HepG2 (cell line): ENCODE data around the gene NCMAP. TPM values are rescaled to one million over a fixed set of nuclear protein-coding genes. Genes with fewer than 3 reads are reported as not detected.

ENCODE experiments used
- ATAC-seq: fragments of 200-7000 bp; cut with Tn5 transposase; 3 replicates; pipeline ENCODE4 v1.9.1; 2020; ENCODE audit warnings: mild to moderate bottlenecking, moderate library complexity
- BruUV-seq: library from RNA; stranded (reverse); fragments of 400-500 nt; replicated peaks from 2 replicates; lab custom pipeline; 2021; lab: Mats Ljungman, UMichigan
- CTCF ChIA-PET: fragments of 300-600 bp; formaldehyde crosslinking; extraction: SDS; loops from one replicate; lab custom pipeline; 2021; ENCODE audit warnings: low total read pairs, inconsistent platforms, low intra/inter-chr PET ratio; lab: Yijun Ruan, JAX
- POLR2A ChIA-PET: fragments of 350-600 bp; sonication (Branson Sonifier 250); formaldehyde crosslinking; loops from one replicate; lab custom pipeline; 2020; ENCODE audit warnings: antibody characterized with exemption, inconsistent platforms; lab: Yijun Ruan, JAX
- DNase-seq: peaks from one replicate; pipeline ENCODE4 v3.0.0-alpha.2; 2015; ENCODE audit warnings: low spot score
- FAIRE-seq: peaks from 3 replicates; lab custom pipeline; 2011; peaks lifted over from hg19 to GRCh38; lab: Jason Lieb, UNC
- H2AFZ ChIP-seq: one replicate; pipeline ENCODE4 v1.6.1; 2011; ENCODE audit warnings: low read length, inconsistent platforms
- H3K27ac ChIP-seq: fragments of 300-600 bp; 3 replicates; pipeline ENCODE4 v1.8.0; 2011; ENCODE audit warnings: mixed run types, mild to moderate bottlenecking, mixed read lengths, low read length, inconsistent platforms; ENCODE audit not compliant: insufficient read depth; ENCODE audit errors: extremely low read length
- H3K27me3 ChIP-seq, 2 experiments: fragments of 200-600 bp in 1 of 2; 2 replicates in 1 of 2; 3 replicates in 1 of 2; pipeline versions ENCODE4 v1.6.0 to v1.8.0; 2011; ENCODE audit warnings: low read length in 2 of 2, mild to moderate bottlenecking in 2 of 2, moderate library complexity in 2 of 2, inconsistent platforms in 1 of 2; ENCODE audit not compliant: insufficient read depth in 2 of 2, control insufficient read depth in 1 of 2
- H3K36me3 ChIP-seq, 2 experiments: fragments of 200-600 bp in 1 of 2; replicated peaks in 1 of 2; 2 replicates in 1 of 2; 3 replicates in 1 of 2; pipeline versions ENCODE4 v1.5.1 to v1.8.0; 2011; ENCODE audit warnings: low read length in 2 of 2, inconsistent platforms in 1 of 2; ENCODE audit not compliant: insufficient read depth in 2 of 2, control insufficient read depth in 1 of 2
- H3K4me1 ChIP-seq: 2 replicates; pipeline ENCODE4 v1.5.1; 2012; ENCODE audit warnings: low read length, inconsistent platforms; ENCODE audit not compliant: insufficient read depth
- H3K4me2 ChIP-seq: 2 replicates; pipeline ENCODE4 v1.6.0; 2011; ENCODE audit warnings: low read depth, low read length, inconsistent platforms
- H3K4me3 ChIP-seq, 3 experiments: fragments of 200-600 bp in 1 of 3; sonication (generic), shearing (Covaris generic) in 1 of 3; replicated peaks in 1 of 3; 2 replicates each; pipeline ENCODE4 v1.5.1; 2011 to 2016; ENCODE audit warnings: low read length in 3 of 3, inconsistent platforms in 2 of 3, low read depth in 2 of 3, mild to moderate bottlenecking in 2 of 3, control low read depth in 1 of 3, mixed read lengths in 1 of 3; ENCODE audit not compliant: insufficient read depth in 1 of 3
- H3K79me2 ChIP-seq: one replicate; pipeline ENCODE4 v1.6.1; 2011; ENCODE audit warnings: low read length, inconsistent platforms; ENCODE audit not compliant: insufficient read depth
- H3K9ac ChIP-seq: 2 replicates; pipeline ENCODE4 v1.6.0; 2011; ENCODE audit warnings: mild to moderate bottlenecking, low read depth, low read length, inconsistent platforms; ENCODE audit not compliant: insufficient read depth
- H3K9me3 ChIP-seq: 2 replicates; pipeline ENCODE4 v1.5.1; 2012; ENCODE audit warnings: mild to moderate bottlenecking, low read length
- H4K20me1 ChIP-seq: 2 replicates; pipeline ENCODE4 v1.6.0; 2011; ENCODE audit warnings: inconsistent platforms, mild to moderate bottlenecking, low read length, moderate library complexity; ENCODE audit not compliant: insufficient read depth
- ARNTL ChIP-seq: sonication (generic); formaldehyde crosslinking; IDR thresholded peaks from 2 replicates; pipeline ENCODE4 v1.4.0; 2020; ENCODE audit warnings: mild to moderate bottlenecking, missing genetic modification reagents
- HMG20A ChIP-seq: IDR thresholded peaks from 2 replicates; pipeline ENCODE4 v1.6.1; 2016; ENCODE audit warnings: borderline replicate concordance
- HOXA9 ChIP-seq: sonication (generic); formaldehyde crosslinking; IDR thresholded peaks from 2 replicates; pipeline ENCODE4 v1.8.1; 2022; ENCODE audit warnings: missing genetic modification reagents, mild to moderate bottlenecking, moderate library complexity, borderline replicate concordance
- JUND ChIP-seq: sonication (generic); formaldehyde crosslinking; IDR thresholded peaks from 2 replicates; pipeline ENCODE4 v1.8.0; 2022; ENCODE audit warnings: mild to moderate bottlenecking, missing genetic modification reagents
- MTA1 ChIP-seq: sonication (generic); formaldehyde crosslinking; IDR thresholded peaks from 2 replicates; pipeline ENCODE4 v1.4.0; 2020; ENCODE audit warnings: missing genetic modification reagents, mild to moderate bottlenecking, borderline replicate concordance
- POGZ ChIP-seq: sonication (generic); formaldehyde crosslinking; IDR thresholded peaks from 2 replicates; pipeline ENCODE4 v1.4.0; 2020; ENCODE audit warnings: mild to moderate bottlenecking, missing genetic modification reagents
- SMAD3 ChIP-seq: sonication (generic); formaldehyde crosslinking; IDR thresholded peaks from 2 replicates; pipeline ENCODE4 v1.4.0; 2020; ENCODE audit warnings: missing genetic modification reagents
- SNAPC2 ChIP-seq: sonication (generic); formaldehyde crosslinking; IDR thresholded peaks from 2 replicates; pipeline ENCODE4 v1.8.1; 2022; ENCODE audit warnings: mild to moderate bottlenecking, missing genetic modification reagents
- ZNF557 ChIP-seq: sonication (generic); formaldehyde crosslinking; IDR thresholded peaks from 2 replicates; pipeline ENCODE4 v1.4.0; 2020; ENCODE audit warnings: missing genetic modification reagents
- ZNF615 ChIP-seq: sonication (generic); formaldehyde crosslinking; IDR thresholded peaks from 2 replicates; pipeline ENCODE4 v1.5.0; 2020; ENCODE audit warnings: mild to moderate bottlenecking, missing genetic modification reagents, borderline replicate concordance
- ZNF83 ChIP-seq: sonication (generic); formaldehyde crosslinking; IDR thresholded peaks from 2 replicates; pipeline ENCODE4 v1.4.0; 2020; ENCODE audit warnings: missing genetic modification reagents, mild to moderate bottlenecking, borderline replicate concordance
- ZNF839 ChIP-seq: sonication (generic); formaldehyde crosslinking; IDR thresholded peaks from 2 replicates; pipeline ENCODE4 v1.4.0; 2020; ENCODE audit warnings: missing genetic modification reagents, mild to moderate bottlenecking, borderline replicate concordance
- ZSCAN21 ChIP-seq: sonication (generic); formaldehyde crosslinking; IDR thresholded peaks from 2 replicates; pipeline ENCODE4 v1.8.0; 2022; ENCODE audit warnings: mild to moderate bottlenecking, missing genetic modification reagents, moderate library complexity, borderline replicate concordance
- WGBS: methylation state at CpG from one replicate; pipeline ENCODE4 v1.1.6; 2017; ENCODE audit warnings: low lambda C conversion rate; 5-methylcytosine and 5-hydroxymethylcytosine counted together
- in situ Hi-C: cut with HindIII; loops from 2 replicates; pipeline ENCODE4 v1.10.0; 2017; ENCODE audit warnings: low pct_unique_long_range_greater_than_20kb; ENCODE audit not compliant: extremely low pct_ligation_motif_present
- intact Hi-C: fragments of 100-400 bp; cut with micrococcal nuclease; formaldehyde crosslinking; loops from one replicate; pipeline ENCODE4 v1.10.0; 2022; ENCODE audit not compliant: unreplicated experiment
- polyA plus RNA-seq, 8 experiments: library from polyadenylated mRNA; depleted of rRNA in 3 of 8; stranded (reverse) in 7 of 8; unstranded in 1 of 8; fragments of >200 nt; fragmentation: Illumina TruSeq in 4 of 8; extraction: Trizol in 4 of 8; gene quantifications; 2 replicates each; pipeline versions ENCODE4 v1.2.1 to v1.2.3, GENCODE V29; 2011 to 2016; ENCODE audit warnings: low read depth in 4 of 8, missing spikeins in 1 of 8, mixed read lengths in 1 of 8; ENCODE audit not compliant: insufficient read depth in 1 of 8
- total RNA-seq, 5 experiments: library from RNA; depleted of rRNA; stranded (reverse); fragments of >200 nt; fragmentation: Illumina TruSeq; extraction: Trizol; gene quantifications; 2 replicates each; pipeline ENCODE4 v1.2.3, GENCODE V29; 2016; ENCODE audit warnings: low read depth in 1 of 5
- TF ChIP-seq, protein P1 (sequence below): sonication (generic); formaldehyde crosslinking; IDR thresholded peaks from 2 replicates; pipeline ENCODE4 v1.4.0; 2020; ENCODE audit warnings: missing genetic modification reagents
- TF ChIP-seq, protein P2 (sequence below): sonication (generic); formaldehyde crosslinking; IDR thresholded peaks from 2 replicates; pipeline ENCODE4 v1.8.1; 2022; ENCODE audit warnings: mild to moderate bottlenecking, missing genetic modification reagents

The NCMAP gene
- total and polyA plus RNA-seq, 2 of the 13 experiments (the other 11 are each of a cell fraction or from before 2014, with no cell fraction given) = 2.7 to 20.0 TPM

GRCh38 chr1:24525606-24526005 lies 30.3 kb upstream of the NCMAP start:
- FAIRE-seq = no peak

More at GRCh38 chr1:24525606-24526005, 30.3 kb upstream of the NCMAP start:
- H2AFZ ChIP-seq = no peak overlapping the region
- H3K4me2 ChIP-seq = no peak overlapping the region
- no peaks in the 10 kb centered on the region for H3K27me3 ChIP-seq
- in situ Hi-C loops = no loop called here
- H3K4me1 ChIP-seq = peaks cover 38% of the 10 kb centered on the region
- ChIA-PET CTCF (no interaction called here), POLR2A (interaction anchor here (1.0 kb wide), 1 partner anchor 23 kb away, joined by 3 read pairs; no protein-coding TSS in a partner anchor)
- TF ChIP-seq ZNF839 (no peak), ZNF615 (CRISPR knock-in tag) (no peak), HMG20A (CRISPR knock-in tag) (no peak), HOXA9 (CRISPR knock-in tag) (no peak), SNAPC2 (CRISPR knock-in tag) (no peak), ZNF557 (CRISPR knock-in tag) (no peak), JUND (CRISPR knock-in tag) (no peak), SMAD3 (no peak), ARNTL (CRISPR knock-in tag) (no peak), ZNF83 (CRISPR knock-in tag) (no peak), POGZ (CRISPR knock-in tag) (no peak), ZSCAN21 (CRISPR knock-in tag) (no peak), MTA1 (CRISPR knock-in tag) (no peak)
- TF ChIP-seq, protein P1, sequence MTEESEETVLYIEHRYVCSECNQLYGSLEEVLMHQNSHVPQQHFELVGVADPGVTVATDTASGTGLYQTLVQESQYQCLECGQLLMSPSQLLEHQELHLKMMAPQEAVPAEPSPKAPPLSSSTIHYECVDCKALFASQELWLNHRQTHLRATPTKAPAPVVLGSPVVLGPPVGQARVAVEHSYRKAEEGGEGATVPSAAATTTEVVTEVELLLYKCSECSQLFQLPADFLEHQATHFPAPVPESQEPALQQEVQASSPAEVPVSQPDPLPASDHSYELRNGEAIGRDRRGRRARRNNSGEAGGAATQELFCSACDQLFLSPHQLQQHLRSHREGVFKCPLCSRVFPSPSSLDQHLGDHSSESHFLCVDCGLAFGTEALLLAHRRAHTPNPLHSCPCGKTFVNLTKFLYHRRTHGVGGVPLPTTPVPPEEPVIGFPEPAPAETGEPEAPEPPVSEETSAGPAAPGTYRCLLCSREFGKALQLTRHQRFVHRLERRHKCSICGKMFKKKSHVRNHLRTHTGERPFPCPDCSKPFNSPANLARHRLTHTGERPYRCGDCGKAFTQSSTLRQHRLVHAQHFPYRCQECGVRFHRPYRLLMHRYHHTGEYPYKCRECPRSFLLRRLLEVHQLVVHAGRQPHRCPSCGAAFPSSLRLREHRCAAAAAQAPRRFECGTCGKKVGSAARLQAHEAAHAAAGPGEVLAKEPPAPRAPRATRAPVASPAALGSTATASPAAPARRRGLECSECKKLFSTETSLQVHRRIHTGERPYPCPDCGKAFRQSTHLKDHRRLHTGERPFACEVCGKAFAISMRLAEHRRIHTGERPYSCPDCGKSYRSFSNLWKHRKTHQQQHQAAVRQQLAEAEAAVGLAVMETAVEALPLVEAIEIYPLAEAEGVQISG (CRISPR knock-in tag) = no peak
- TF ChIP-seq, protein P2, sequence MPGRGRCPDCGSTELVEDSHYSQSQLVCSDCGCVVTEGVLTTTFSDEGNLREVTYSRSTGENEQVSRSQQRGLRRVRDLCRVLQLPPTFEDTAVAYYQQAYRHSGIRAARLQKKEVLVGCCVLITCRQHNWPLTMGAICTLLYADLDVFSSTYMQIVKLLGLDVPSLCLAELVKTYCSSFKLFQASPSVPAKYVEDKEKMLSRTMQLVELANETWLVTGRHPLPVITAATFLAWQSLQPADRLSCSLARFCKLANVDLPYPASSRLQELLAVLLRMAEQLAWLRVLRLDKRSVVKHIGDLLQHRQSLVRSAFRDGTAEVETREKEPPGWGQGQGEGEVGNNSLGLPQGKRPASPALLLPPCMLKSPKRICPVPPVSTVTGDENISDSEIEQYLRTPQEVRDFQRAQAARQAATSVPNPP = no peak
- H4K20me1 ChIP-seq = no peaks in the 10 kb centered on the region
- 98% methylated on average over 6 of the region's 6 CpGs for WGBS
- no peaks in the 10 kb centered on the region for H3K9me3 ChIP-seq
- H3K79me2 ChIP-seq = no peaks in the 10 kb centered on the region
- H3K4me3 ChIP-seq = no peak overlapping the region
- H3K9ac ChIP-seq = no peak overlapping the region
- intact Hi-C loops = loop anchor here (2.0 kb wide), 1 partner anchor 111 kb away; the partner anchor contains the start of gene NIPAL3
- no peak overlapping the region for H3K27ac ChIP-seq
- BruUV-seq = no TSS peak
- H3K36me3 ChIP-seq = peaks cover 1 to 2% of the 10 kb centered on the region in 2 experiments; a peak in 1 of 5 replicates
- ATAC-seq = no peak
- DNase-seq = no peak
